GM18520 (cell line): ENCODE measurements around the gene MAML2.

ENCODE experiments used
- ATAC-seq: cut with Tn5 transposase; IDR thresholded peaks from one replicate; pipeline ENCODE4 v1.9.1; 2021; ENCODE audit not compliant: unreplicated experiment

MAML2 gene

GRCh38 chr11:96137373-96137772 is 205.6 kb downstream of the MAML2 start:
- no peak for ATAC-seq

DNA sequence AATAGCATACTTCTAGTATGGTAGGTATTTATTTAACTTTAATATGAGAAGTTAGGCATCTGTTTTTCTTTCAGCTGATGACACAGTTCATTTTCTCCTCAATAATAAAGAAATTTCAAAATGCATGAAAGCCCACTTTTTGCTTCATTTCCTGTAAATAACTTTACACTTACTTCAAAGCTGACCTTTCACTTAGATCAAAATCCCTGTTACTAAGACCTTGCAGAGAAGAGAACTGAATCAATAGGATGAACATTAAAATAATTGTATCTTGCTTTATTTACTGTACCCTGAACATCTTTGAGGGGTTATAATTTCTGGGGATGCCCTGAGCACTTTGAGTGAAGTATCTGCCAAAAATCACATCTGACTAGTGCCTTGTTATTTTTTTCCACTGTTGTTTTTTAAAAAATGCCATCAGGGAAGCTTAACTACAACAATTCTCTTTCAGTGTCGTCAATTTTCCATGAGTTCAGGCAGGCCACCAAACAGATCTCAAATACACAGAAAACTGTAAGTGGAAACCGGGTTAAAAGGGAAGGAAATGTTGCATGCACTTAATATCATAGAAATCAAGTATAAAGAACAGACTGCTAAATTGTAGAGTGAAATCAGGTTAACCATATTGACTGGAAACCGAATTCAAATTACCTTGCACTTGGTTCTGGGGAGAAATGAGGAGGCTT is 206.2 kb downstream of the MAML2 start:
- no peak for ATAC-seq

GRCh38 chr11:96134602-96135001 is 208.4 kb downstream of the MAML2 start:
- no peak for ATAC-seq

GRCh38 chr11:96132437-96132836 is 210.6 kb downstream of the MAML2 start:
- ATAC-seq: no peak

- no peak for ATAC-seq
Observed at GRCh38 chr11:96130061-96130620, 212.9 kb downstream of the MAML2 start.

DNA sequence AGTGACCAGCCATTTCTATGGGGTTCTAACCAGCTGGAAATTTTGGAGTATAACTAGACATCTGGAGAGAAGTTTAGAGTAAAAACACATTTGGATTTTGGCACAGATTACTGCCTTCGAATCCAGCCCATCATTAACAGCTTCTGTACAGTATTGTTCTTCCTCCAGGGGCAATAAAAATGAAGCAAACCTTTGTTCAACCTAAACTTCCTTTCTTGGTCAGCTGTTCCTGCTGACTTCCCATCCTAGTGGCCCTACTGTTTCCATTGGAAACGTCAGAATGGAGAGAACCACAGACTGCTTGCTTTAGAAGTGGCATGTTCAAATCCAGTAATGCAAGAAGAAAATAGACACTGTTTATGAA is 215.4 kb downstream of the MAML2 start:
- ATAC-seq: no peak

DNA sequence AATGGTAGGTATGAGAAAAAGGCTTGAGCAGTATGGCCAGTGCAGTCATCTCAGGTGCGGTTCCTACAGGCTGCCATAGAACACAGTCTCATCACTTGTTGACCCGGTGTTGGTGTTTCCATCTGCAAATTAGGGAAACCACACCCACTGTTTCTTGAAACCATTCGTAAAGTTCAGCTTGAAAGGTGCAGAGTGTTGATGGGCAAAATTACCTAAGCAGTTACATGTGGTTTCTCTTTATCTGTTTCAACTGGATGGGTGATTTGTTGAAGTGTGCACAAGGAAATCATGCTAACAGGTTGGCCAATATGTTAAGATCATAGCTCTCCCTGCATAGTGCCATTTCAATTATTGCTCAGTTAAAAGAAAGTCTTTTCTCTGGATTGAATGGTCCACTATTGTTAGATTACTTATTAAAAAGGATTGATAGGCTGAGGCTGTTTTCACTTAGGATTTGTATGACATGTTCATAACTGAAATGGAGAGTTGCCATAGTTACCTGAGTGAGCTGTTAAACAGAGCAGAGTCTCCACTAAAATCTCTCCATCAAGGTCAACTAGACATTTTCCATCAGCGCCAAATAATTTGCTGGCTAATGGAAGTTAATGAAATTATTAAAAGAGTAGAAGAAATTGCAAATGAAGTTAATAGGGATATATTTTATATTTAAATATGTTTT is 215.9 kb downstream of the MAML2 start:
- ATAC-seq: no peak

DNA sequence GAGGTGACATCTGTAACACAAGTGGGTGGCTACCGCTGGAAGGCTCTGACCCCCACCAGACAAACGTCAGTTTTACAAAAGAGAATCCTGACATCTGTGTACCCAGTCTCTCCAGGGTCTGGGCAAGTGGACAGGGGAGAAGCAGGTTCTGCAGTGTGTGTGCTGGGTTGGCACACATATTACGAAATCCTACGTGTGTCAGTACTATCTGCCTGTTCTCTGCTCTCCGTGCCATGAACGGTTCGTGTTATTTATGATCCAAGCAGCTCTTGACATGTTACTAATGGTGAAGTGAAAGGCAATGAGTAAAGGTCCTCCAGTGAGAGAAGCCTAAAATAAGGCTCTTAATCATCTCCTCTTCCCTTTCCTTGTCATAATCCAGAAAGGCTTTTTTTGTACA is 217.6 kb downstream of the MAML2 start:
- ATAC-seq: no peak

DNA sequence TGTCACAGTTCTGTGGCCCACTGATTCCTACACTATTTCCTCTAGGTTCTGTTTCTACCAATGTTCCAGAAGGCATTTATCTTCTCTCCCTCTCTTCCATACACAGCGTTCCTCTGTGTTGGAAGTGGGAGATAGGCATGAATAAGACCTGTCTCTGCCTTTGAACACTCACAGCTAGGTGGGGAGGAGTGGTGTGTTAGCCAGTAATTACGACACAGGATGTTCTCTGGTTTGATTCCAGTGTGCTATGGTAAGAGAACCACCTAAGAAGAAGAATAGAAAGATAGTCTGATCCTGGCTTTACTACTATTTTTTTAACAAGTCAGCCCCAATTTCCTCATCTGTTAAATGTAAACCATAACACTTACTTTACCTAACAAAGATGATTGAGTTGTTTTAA is 218.8 kb downstream of the MAML2 start:
- no peak for ATAC-seq

DNA sequence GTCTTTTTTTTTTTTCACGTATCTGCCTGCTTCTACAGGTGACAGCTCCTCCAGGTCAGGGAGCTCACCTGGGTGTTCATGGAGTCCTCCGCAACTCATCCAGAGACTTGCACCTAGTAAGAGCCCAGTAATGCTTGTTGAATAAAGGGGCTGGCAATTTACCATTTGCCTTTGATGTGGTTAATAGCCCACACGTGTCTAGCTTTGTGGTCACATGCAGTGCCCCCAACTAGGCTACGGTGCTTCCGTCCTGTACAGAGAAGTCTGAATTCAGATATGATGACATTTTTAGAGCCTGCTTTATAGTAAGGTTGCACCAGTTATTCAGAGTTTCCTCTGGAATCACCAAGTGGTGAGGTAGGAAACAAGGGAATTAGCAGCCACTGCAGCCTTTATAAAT is 219.7 kb downstream of the MAML2 start:
- no peak for ATAC-seq

DNA sequence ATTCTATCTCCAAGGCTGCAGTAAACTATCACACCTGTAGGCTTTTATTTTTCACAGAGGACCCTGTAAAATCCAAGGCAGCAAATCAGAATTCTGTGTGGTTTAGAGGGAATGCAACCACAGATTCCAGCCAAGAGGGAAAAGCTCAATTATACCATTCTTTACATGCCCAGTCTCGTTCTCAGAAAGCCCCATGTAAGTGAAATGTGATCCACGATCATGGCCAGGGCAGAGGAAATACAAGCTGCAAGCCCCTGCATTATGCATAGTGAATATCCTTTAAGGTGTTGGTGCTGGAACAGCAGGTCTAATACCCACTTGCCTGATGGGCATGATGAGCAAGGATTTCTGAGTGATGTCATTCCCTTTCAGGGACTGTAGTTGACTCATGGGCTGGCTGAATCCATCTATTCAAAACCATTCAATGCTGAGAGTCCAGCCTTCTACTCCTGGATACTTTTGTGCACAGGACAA is 220.4 kb downstream of the MAML2 start:
- no peak for ATAC-seq

DNA sequence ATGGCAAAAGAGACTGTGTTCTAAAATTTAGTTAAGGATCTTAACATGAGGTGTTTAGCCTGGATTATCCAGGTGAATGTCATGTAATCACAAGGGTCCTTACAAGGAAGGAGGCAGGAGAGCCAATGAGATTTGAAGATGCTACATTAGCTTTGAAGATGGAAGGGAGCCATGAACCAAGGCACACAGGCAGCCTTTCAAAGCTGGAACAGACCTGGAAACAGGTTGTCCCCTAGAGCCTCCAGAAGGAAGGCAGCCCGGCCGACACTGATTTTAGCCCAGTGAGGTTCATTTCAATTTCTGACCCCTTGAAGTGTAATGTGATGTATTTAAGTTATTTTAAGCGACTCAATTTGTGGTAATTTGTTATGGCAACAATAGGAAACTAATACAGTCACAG is 223.8 kb downstream of the MAML2 start:
- ATAC-seq: no peak

DNA sequence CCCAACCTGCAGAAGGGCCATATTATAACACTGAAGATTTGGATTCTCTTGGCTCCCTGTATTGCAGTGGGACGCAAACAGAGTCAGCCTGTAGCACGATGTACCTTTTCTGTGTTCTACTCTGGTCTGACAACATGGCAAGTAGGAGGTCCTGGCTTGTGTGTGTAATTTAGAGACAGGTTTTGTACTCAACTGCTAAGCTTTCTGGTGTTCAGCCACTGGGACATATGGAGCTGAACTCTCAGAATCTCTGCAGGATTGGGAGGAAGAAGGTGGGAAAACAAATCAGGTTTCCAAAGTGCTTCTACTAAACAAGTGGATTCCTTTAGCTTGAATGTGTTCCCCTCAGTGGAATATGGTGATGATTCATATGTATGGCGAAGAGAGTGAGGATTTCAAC is 226.6 kb downstream of the MAML2 start:
- no peak for ATAC-seq

DNA sequence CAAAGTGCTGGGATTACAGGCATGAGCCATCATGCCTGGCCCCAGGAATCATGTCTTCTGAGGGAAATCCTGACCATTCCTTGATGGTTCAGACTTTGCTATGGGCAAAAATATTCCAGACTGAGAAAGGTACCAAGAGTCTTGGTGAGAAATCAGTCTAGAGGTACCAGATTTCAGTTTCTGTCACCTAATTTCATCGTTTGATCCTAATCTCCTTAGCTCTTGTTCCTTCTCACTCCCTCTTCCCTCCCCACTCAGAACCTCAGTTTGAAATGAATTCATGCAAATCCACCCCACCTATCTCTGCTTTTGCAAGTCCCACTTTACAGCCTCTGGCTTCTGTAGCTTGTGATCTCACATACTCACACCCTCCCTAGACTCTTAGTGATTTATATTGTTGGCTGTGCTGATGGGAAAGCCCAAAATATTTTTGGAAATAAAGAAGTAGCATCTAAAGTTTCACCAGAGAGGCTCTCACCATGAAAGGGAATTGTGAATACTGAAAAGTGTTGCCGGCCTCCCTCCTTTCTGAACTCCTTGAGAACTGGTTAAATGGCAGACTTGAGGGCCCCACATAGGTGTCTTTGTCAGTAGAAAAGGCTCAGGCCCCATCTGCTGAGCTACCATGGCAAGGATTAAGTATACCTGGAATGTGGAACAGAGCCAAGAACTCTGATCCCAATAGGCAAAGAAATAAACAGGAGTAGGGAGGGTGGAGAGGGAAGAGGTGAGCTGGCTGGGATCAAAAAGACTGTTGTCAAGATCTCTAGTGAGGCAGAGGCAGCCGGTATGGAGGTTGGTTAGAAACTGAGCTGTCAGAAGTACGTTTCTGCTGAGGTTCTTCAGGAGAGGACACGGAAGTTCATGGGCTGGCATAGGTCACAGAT is 228.6 kb downstream of the MAML2 start:
- no peak for ATAC-seq

GRCh38 chr11:96113193-96113681 is 229.8 kb downstream of the MAML2 start:
- ATAC-seq: no peak

- peak; percentile 93 for ATAC-seq
Observed at GRCh38 chr11:96112192-96113128, 230.5 kb downstream of the MAML2 start.

DNA sequence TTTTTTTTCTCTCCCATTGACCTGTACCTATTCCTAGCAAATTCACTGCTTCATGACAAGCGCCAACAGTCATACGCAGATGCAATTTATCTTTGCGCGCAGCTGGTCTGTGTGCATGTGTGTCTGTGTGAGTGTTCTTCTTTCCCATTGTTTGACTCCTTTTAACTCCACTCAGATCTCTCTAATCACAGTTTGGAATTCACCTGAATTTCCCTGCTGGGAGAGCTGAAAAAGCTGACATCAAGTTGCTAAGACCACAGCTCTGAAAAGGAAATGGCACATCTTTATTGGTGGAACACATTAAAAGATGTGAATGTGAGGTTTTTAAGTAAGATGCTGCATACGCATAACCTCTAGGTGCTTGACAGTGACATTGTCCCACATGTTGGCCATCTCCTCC is 231.7 kb downstream of the MAML2 start:
- no peak for ATAC-seq

DNA sequence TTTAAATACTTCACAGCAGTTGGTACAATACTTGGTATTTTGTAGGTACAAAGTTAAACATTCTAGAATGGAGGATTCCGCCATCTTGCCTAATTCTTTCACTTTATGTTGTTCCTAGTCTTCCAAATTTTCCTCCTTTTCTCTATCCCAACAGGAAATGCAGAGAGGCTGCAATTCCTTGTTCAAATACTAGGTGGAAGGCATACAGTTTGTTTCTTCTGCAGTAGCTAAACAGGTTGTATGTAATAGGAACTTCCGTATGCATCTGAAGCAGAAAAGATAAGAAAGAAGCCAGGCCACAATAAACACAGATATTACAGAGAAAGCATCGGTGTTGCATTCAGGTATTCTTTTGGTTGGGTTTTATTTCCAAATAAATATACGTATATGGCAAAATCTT is 232.7 kb downstream of the MAML2 start:
- ATAC-seq: no peak

- no peak for ATAC-seq
Observed at GRCh38 chr11:96109331-96110030, 233.5 kb downstream of the MAML2 start.
